Neuronal stem cell (in vitro differentiated cells): Measurements from ENCODE around the gene CTTNBP2NL.
A peak's percentile ranks its signal among the peaks of the same experiment; 100 is the strongest.

Experiments used
- DNase-seq: peaks from one replicate; pipeline ENCODE4 v3.0.0-alpha.2; 2013; ENCODE audit warnings: low spot score
- H2AFZ ChIP-seq: one replicate; pipeline ENCODE4 v1.6.1; 2013; ENCODE audit warnings: mild to moderate bottlenecking, low read length, inconsistent platforms
- H2AK5ac ChIP-seq: 2 replicates; pipeline ENCODE4 v1.6.1; 2013; ENCODE audit warnings: low read depth, mild to moderate bottlenecking, inconsistent platforms, low read length, moderate library complexity, mixed read lengths
- H2BK120ac ChIP-seq: 2 replicates; pipeline ENCODE4 v1.6.1; 2013; ENCODE audit warnings: low read depth, mild to moderate bottlenecking, inconsistent platforms, low read length, moderate library complexity, mixed read lengths
- H2BK12ac ChIP-seq: one replicate; pipeline ENCODE4 v1.6.1; 2013; ENCODE audit warnings: low read length, inconsistent platforms
- H2BK15ac ChIP-seq: 2 replicates; pipeline ENCODE4 v1.6.1; 2013; ENCODE audit warnings: mild to moderate bottlenecking, low read length, inconsistent platforms, mixed read lengths
- H2BK5ac ChIP-seq: one replicate; pipeline ENCODE4 v1.6.1; 2013; ENCODE audit warnings: inconsistent platforms, mild to moderate bottlenecking, low read length, moderate library complexity
- H3K14ac ChIP-seq: one replicate; pipeline ENCODE4 v1.6.1; 2013; ENCODE audit warnings: low read length, inconsistent platforms
- H3K18ac ChIP-seq: 2 replicates; pipeline ENCODE4 v1.6.1; 2013; ENCODE audit warnings: low read length, inconsistent platforms
- H3K23ac ChIP-seq: 2 replicates; pipeline ENCODE4 v1.6.1; 2013; ENCODE audit warnings: low read depth, mild to moderate bottlenecking, mixed read lengths, low read length, inconsistent platforms; ENCODE audit not compliant: poor library complexity
- H3K27ac ChIP-seq: replicated peaks from 3 replicates; pipeline ENCODE4 v1.5.1; 2013; ENCODE audit warnings: low read length, inconsistent platforms
- H3K27me3 ChIP-seq, 3 experiments: 2 replicates each; pipeline ENCODE4 v1.6.1; 2013; ENCODE audit warnings: low read length in 3 of 3, mild to moderate bottlenecking in 2 of 3, inconsistent platforms in 1 of 3, low read depth in 1 of 3, mixed read lengths in 1 of 3, moderate library complexity in 1 of 3; ENCODE audit not compliant: control insufficient read depth in 3 of 3, insufficient read depth in 3 of 3
- H3K36me3 ChIP-seq, 2 donors: replicated peaks in 1 of 2; 2 replicates each; pipeline ENCODE4 v1.6.1; 2013; ENCODE audit warnings: low read length in 2 of 2; ENCODE audit not compliant: control insufficient read depth in 2 of 2, insufficient read depth in 2 of 2
- H3K4ac ChIP-seq: 2 replicates; pipeline ENCODE4 v1.6.1; 2013; ENCODE audit warnings: inconsistent platforms, mild to moderate bottlenecking, low read length, moderate library complexity
- H3K4me1 ChIP-seq, 2 donors: 1 replicate in 1 of 2; 2 replicates in 1 of 2; pipeline ENCODE4 v1.6.1; 2013; ENCODE audit warnings: low read length in 2 of 2, low read depth in 1 of 2; ENCODE audit not compliant: control insufficient read depth in 2 of 2, insufficient read depth in 1 of 2
- H3K4me2 ChIP-seq: one replicate; pipeline ENCODE4 v1.6.1; 2013; ENCODE audit warnings: mild to moderate bottlenecking, low read length, inconsistent platforms; ENCODE audit not compliant: insufficient read depth, poor library complexity, severe bottlenecking
- H3K4me3 ChIP-seq, 2 donors: 2 replicates each; pipeline ENCODE4 v1.5.1; 2013; ENCODE audit warnings: low read length in 2 of 2, mild to moderate bottlenecking in 2 of 2, inconsistent platforms in 1 of 2, moderate library complexity in 1 of 2
- H3K79me1 ChIP-seq: one replicate; pipeline ENCODE4 v1.6.1; 2013; ENCODE audit warnings: low read depth, mild to moderate bottlenecking, inconsistent platforms, low read length, moderate library complexity
- H3K9ac ChIP-seq: one replicate; pipeline ENCODE4 v1.6.1; 2013; ENCODE audit warnings: mild to moderate bottlenecking, low read depth, low read length, inconsistent platforms; ENCODE audit not compliant: poor library complexity
- H3K9me3 ChIP-seq, 2 donors: replicated peaks in 1 of 2; 2 replicates each; pipeline versions ENCODE3 to v1.6.1; 2013; ENCODE audit warnings: low read length in 2 of 2, mild to moderate bottlenecking in 2 of 2, inconsistent platforms in 1 of 2, low read depth in 1 of 2, mixed read lengths in 1 of 2, moderate library complexity in 1 of 2; ENCODE audit not compliant: control insufficient read depth in 2 of 2, insufficient read depth in 1 of 2
- H4K8ac ChIP-seq: one replicate; pipeline ENCODE4 v1.6.1; 2013; ENCODE audit warnings: low read depth, mild to moderate bottlenecking, inconsistent platforms, low read length, moderate library complexity
- H4K91ac ChIP-seq: one replicate; pipeline ENCODE4 v1.6.1; 2013; ENCODE audit warnings: low read length, low read depth, mild to moderate bottlenecking, inconsistent platforms; ENCODE audit not compliant: poor library complexity
- WGBS, 2 donors: extraction: QIAGEN DNeasy Blood & Tissue Kit; methylation state at CpG; one replicate each; pipeline ENCODE4 v1.1.7; 2013; ENCODE audit warnings: missing lambda C conversion rate in 2 of 2, mixed read lengths in 1 of 2; ENCODE audit not compliant: insufficient read length in 2 of 2, insufficient replicate concordance in 1 of 2; ENCODE audit errors: extremely low coverage in 2 of 2; 5-methylcytosine and 5-hydroxymethylcytosine counted together

CTTNBP2NL gene

GRCh38 chr1:112501810-112502641 lies 106.0 kb downstream of the CTTNBP2NL start:
- Histone ChIP-seq H3K4me3 (peak overlapping the region; percentile 47 to 71), H3K27ac (no peak overlapping the region), H2AK5ac (no peak overlapping the region), H3K9ac (peak overlapping the region; percentile 15), H4K91ac (no peak overlapping the region), H3K14ac (no peak overlapping the region), H3K9me3 (no peaks in the 10 kb centered on the region), H4K8ac (no peak overlapping the region), H3K4ac (no peak overlapping the region), H3K4me2 (peak overlapping the region; percentile 78), H3K18ac (peak overlapping the region; percentile 89), H2BK5ac (peak overlapping the region; percentile 58), H3K4me1 (peaks cover 29 to 31% of the 10 kb centered on the region in 2 donors), H2AFZ (peak overlapping the region; percentile 96), H2BK15ac (peak overlapping the region; percentile 0), H3K36me3 (no peaks in the 10 kb centered on the region), H2BK12ac (no peak overlapping the region), H2BK120ac (peak overlapping the region; percentile 75), H3K23ac (peak overlapping the region; percentile 93), H3K79me1 (no peaks in the 10 kb centered on the region), H3K27me3 (peaks cover 0 to 20% (median 8%) of the 10 kb centered on the region in 3 experiments)
- peak; percentile 57 for DNase-seq
- WGBS, 2 donors, result no CpG with 5 or more reads among the region's 65 CpGs

- Histone ChIP-seq H3K23ac (no peak overlapping the region), H3K9me3 (no peaks in the 10 kb centered on the region), H3K14ac (no peak overlapping the region), H2AFZ (peak overlapping the region; percentile 96), H3K4me1 (peaks cover 30 to 31% of the 10 kb centered on the region in 2 donors), H3K4me2 (no peak overlapping the region), H3K4me3 (peak overlapping the region in 1 of 2 donors; percentile 47), H3K27me3 (peaks cover 0 to 25% (median 8%) of the 10 kb centered on the region in 3 experiments), H3K79me1 (no peaks in the 10 kb centered on the region), H3K27ac (no peak overlapping the region), H4K8ac (no peak overlapping the region), H3K18ac (no peak overlapping the region), H2BK5ac (no peak overlapping the region), H3K9ac (no peak overlapping the region), H4K91ac (no peak overlapping the region), H2AK5ac (no peak overlapping the region), H2BK120ac (no peak overlapping the region), H2BK12ac (no peak overlapping the region), H3K36me3 (no peaks in the 10 kb centered on the region), H3K4ac (no peak overlapping the region), H2BK15ac (no peak overlapping the region)
- no CpG with 5 or more reads among the region's 2 CpGs for WGBS, 2 donors
- DNase-seq, result no peak
These were observed 106.8 kb downstream of the CTTNBP2NL start for GRCh38 chr1:112502826-112503225.

DNA sequence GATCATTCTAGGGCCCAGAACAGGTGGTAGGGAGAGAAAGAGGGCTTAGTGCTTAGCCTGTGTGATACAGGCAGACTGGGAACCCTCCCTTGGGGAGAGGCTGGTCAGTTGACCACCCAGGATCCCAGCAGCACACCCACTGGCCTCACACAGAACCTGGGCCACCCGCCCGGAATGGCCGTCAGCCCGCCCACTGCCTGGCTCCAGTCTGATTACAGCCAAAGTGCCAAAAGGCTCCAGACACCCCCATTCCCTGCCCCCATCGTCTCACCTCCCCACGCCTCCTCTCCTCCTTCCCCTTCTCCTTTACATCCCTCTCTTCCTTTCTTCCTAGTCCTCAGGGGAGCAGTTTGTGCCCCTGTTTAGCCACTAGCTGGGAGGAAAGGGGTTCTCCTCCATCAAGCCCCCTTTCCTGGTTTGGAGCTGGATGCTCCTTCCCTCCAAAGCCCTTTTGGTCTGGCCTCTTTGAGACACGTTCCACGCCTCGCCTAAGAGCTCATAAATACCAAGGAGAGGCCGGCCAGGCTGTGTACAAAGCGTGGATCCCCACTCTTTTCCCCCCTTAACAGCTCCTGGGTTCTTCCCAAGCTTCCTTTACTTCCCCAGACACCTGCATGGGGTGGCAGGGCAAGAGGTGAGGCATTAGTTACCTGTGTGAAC lies 108.1 kb downstream of the CTTNBP2NL start:
- H3K27ac ChIP-seq, result no peak overlapping the region
- no peak overlapping the region for H3K18ac ChIP-seq
- H3K4me2 ChIP-seq, result no peak overlapping the region
- H3K36me3 ChIP-seq, result no peaks in the 10 kb centered on the region
- no peak overlapping the region for H3K4me3 ChIP-seq
- H3K9ac ChIP-seq, result no peak overlapping the region
- no peak overlapping the region for H3K14ac ChIP-seq
- DNase-seq, result no peak
- peaks cover 2 to 32% (median 18%) of the 10 kb centered on the region in 3 experiments for H3K27me3 ChIP-seq
- peaks cover 33 to 35% of the 10 kb centered on the region in 2 donors for H3K4me1 ChIP-seq
- H2BK5ac ChIP-seq, result no peak overlapping the region
- no peak overlapping the region for H3K4ac ChIP-seq
- H3K23ac ChIP-seq, result no peak overlapping the region
- H2BK120ac ChIP-seq, result no peak overlapping the region
- H2AK5ac ChIP-seq, result peak overlapping the region; percentile 26
- no peaks in the 10 kb centered on the region for H3K9me3 ChIP-seq
- no peaks in the 10 kb centered on the region for H3K79me1 ChIP-seq
- peak overlapping the region; percentile 44 for H2AFZ ChIP-seq
- no peak overlapping the region for H2BK15ac ChIP-seq
- no peak overlapping the region for H4K8ac ChIP-seq
- H2BK12ac ChIP-seq, result no peak overlapping the region
- no peak overlapping the region for H4K91ac ChIP-seq
- WGBS, 2 donors, result 100% methylated on average over 2 of the region's 11 CpGs; no CpG with 5 or more reads in 1 of the 2 donors
